Measurements from ENCODE around the gene MBTPS2. TPM values are rescaled to one million over a fixed set of nuclear protein-coding genes. Genes with fewer than 3 reads are reported as not detected.

Gene MBTPS2
- 10 to 100 TPM in 1 of 2 donors, 1 to 10 TPM in 1; 6.9 to 10.0 TPM for total RNA-seq

DNA sequence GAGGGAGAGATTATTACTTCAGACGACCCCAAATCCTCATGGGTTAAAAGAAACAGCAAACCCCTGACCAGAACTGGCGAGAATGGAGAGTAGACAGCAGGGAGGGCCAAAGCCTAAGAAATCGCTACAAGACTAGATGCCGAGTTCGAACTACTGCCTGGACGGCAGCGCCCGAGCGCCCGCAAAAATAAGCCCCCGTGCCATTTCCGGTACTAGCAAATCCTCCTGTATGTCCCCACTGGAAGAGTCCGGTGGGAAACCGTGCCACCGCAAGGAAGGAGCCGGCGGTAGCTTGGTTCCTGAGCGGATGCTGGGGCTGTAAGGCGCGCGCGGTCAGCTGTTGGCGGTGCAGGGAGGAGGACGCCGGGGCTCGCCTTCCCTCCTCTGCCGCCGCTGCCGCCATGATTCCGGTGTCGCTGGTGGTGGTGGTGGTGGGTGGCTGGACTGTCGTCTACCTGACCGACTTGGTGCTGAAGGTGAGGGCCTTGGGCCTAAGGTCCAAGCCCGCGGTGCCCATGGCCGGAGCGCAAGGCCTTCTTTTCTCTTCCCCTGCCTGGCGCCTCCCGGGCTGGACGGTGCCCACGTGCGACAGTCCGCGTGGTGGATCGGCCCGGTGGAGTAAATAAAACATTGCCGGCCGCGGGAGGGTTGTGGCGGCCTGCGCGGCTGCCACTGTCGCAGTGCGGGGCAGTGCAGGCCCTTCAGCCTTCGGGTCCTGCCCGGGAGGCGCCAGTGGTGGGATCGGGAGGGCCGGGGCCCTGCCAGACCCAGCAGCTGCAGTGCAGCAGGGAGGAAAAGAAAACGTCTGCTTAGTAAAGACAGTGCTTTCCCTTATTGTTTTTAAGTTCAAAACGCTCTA is at the start of gene MBTPS2:
MBTPS2 (plus strand) TSS at position 284 of the 859 bp plus-strand sequence; CDS start at position 402, 118 bp downstream.
- TF ChIP-seq, protein P1, sequence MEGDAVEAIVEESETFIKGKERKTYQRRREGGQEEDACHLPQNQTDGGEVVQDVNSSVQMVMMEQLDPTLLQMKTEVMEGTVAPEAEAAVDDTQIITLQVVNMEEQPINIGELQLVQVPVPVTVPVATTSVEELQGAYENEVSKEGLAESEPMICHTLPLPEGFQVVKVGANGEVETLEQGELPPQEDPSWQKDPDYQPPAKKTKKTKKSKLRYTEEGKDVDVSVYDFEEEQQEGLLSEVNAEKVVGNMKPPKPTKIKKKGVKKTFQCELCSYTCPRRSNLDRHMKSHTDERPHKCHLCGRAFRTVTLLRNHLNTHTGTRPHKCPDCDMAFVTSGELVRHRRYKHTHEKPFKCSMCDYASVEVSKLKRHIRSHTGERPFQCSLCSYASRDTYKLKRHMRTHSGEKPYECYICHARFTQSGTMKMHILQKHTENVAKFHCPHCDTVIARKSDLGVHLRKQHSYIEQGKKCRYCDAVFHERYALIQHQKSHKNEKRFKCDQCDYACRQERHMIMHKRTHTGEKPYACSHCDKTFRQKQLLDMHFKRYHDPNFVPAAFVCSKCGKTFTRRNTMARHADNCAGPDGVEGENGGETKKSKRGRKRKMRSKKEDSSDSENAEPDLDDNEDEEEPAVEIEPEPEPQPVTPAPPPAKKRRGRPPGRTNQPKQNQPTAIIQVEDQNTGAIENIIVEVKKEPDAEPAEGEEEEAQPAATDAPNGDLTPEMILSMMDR (IDR thresholded peaks at IDR 0.05): no peak
- Histone ChIP-seq H3K9me3 (no peaks in the 10 kb centered on the region), H3K36me3 (no peaks in the 10 kb centered on the region), H3K4me1 (peaks cover 0 to 9% of the 10 kb centered on the region in 2 donors), H3K27me3 (no peaks in the 10 kb centered on the region), H3K4me3 (peak within 1 kb of the TSS; percentile 56 to 64), H3K27ac (peak within 1 kb of the TSS; percentile 76)
- DNase-seq (ENCODE audit: low spot score): peak; percentile 82

DNA sequence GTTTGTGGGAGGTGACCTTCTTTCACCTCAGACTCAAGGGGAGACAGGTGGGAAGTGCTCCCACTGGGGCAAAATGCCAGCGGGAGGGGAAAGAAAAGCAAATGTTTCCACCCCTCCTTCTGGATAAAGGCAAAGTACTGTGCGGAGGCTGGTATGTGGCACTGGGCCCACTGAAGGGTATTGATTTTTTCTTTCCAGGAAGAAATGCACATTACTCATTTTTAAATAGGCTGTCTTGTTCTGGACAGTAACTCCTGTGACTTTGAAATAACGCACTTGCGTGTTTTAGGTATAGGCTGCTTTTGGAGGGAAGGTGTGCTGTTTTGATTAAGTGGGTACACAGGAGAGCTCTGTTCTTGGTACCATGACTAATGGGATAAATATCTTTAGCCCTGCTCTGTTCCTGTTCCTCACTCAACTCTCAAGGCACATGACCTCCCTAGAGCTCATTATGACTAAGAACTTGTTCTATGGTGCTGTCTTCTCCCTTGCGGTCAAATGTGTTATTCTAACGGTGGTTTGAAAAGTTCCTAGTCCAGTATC is 40.7 kb upstream of the MBTPS2 start:
- TF ChIP-seq, protein P1 (IDR thresholded peaks at IDR 0.05): no peak
- Histone ChIP-seq H3K4me3 (no peak overlapping the region), H3K27me3 (no peaks in the 10 kb centered on the region), H3K36me3 (no peaks in the 10 kb centered on the region), H3K4me1 (no peaks in the 10 kb centered on the region), H3K9me3 (no peaks in the 10 kb centered on the region), H3K27ac (no peak overlapping the region)
- no peak for DNase-seq (ENCODE audit: low spot score)

DNA sequence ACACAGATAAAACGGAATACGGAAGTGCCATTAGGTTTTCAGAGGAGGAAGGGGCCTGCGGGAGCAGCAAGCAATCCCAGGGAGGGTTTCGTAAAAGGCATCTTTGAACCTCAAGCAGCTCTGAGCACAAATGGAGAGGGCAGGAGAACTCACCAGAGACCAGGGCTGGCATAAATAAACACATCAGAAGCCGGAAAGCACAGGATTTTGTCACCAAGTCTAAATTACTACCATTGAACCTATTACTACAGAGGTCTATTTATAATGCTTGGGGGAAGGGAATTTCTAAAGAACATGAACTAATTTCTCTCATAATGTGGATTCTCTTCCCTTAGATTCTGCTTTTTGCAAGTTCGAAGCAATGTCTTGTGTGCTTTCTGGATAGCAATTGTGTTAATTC is 39.6 kb upstream of the MBTPS2 start:
- Histone ChIP-seq H3K9me3 (no peaks in the 10 kb centered on the region), H3K27me3 (no peaks in the 10 kb centered on the region), H3K36me3 (no peaks in the 10 kb centered on the region), H3K27ac (peak overlapping the region in 1 of 2 donors; percentile 58), H3K4me1 (no peaks in the 10 kb centered on the region), H3K4me3 (no peak overlapping the region)
- DNase-seq (ENCODE audit: low spot score): no peak
- TF ChIP-seq, protein P1 (IDR thresholded peaks at IDR 0.05): no peak

DNA sequence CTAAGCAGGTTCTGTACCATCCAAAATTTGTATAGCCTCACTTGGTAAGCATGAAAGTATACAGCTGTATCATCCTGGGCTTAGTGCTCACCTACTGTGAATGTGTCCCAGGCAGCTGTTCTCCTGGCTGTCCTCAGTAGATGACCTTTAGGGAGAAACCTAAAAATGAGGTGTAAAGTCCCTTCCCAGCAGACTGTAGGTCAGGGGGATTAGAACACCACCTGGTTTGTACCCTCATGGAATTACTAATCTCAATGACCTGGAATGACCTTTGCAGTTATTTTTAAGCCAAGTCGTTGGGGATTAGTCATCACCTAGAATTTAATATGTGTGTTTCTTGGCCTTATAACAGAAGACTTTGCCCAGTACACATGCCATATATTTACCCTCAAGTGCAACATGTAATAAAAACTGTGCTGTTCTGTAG is 39.1 kb upstream of the MBTPS2 start:
- no peak for DNase-seq (ENCODE audit: low spot score)
- Histone ChIP-seq H3K9me3 (no peaks in the 10 kb centered on the region), H3K4me3 (no peak overlapping the region), H3K27me3 (no peaks in the 10 kb centered on the region), H3K27ac (peak overlapping the region in 1 of 2 donors; percentile 58), H3K36me3 (no peaks in the 10 kb centered on the region), H3K4me1 (no peaks in the 10 kb centered on the region)
- TF ChIP-seq, protein P1 (IDR thresholded peaks at IDR 0.05): no peak

DNA sequence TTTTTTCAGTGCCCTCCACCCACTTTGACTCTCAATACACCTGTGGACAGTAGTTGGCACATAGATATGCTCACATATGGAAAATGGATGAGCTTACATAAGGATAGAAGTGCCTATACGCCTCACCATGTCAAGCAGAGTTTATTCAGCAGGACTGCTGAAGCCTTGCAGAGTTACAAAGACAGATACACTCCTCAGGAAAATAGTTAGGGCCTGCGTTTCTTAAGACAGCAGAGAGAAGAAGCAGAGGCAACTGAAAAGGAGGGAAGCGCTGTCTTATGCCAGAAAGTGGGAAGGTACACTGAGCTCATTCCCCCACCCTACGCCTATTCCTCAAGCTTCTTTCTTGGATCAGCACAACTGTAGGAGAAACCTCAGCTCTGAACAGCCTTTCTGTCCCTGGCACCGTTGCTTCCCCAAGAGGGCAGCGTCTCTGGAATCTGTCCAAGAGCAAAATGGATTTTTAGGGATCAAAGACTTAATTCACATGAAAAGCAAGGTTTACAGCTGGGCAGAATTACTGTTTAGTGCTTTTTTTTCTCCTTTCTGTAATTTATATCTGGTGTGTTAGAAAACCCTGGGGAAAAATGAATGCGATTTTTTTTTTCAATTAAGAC is 37.3 kb upstream of the MBTPS2 start:
- no peaks in the 10 kb centered on the region for H3K27me3 ChIP-seq
- H3K36me3 ChIP-seq: no peaks in the 10 kb centered on the region
- no peak overlapping the region for H3K4me3 ChIP-seq
- H3K27ac ChIP-seq: no peak overlapping the region
- TF ChIP-seq, protein P1 (IDR thresholded peaks at IDR 0.05): no peak
- no peaks in the 10 kb centered on the region for H3K9me3 ChIP-seq
- no peaks in the 10 kb centered on the region for H3K4me1 ChIP-seq
- no peak for DNase-seq (ENCODE audit: low spot score)

Data from right atrium auricular region (tissue), 2 donors.